GM20431 (cell line): ENCODE results near the gene CROCC2.
"Not testable (repeated sequence)": the region's sequence is repeated elsewhere in the genome, so short reads cannot be mapped to it uniquely, and the experiment has no call there.

ENCODE experiments used
- in situ Hi-C: fragments of 300-500 bp; cut with MseI, MboI; formaldehyde crosslinking; loops from one replicate; pipeline ENCODE4 v1.15.0; 2020; ENCODE audit warnings: low sequenced_read_pairs; ENCODE audit not compliant: unreplicated experiment

Gene CROCC2

GRCh38 chr2:240963065-240963867 is 57.1 kb downstream of the CROCC2 start:
- in situ Hi-C loops = no loop called here

GRCh38 chr2:240963868-240964703 is 58.0 kb downstream of the CROCC2 start:
- in situ Hi-C loops = no loop called here

GRCh38 chr2:240964704-240965295 is 58.7 kb downstream of the CROCC2 start:
- in situ Hi-C loops = no loop called here

GRCh38 chr2:240965296-240965904 is 59.3 kb downstream of the CROCC2 start:
- in situ Hi-C loops = no loop called here

- in situ Hi-C loops = no loop called here
Observed at GRCh38 chr2:240965905-240966456, 59.8 kb downstream of the CROCC2 start.

- in situ Hi-C loops = no loop called here
Observed at GRCh38 chr2:240966457-240966905, 60.3 kb downstream of the CROCC2 start.

GRCh38 chr2:240966906-240967680 is 61.0 kb downstream of the CROCC2 start:
- in situ Hi-C loops = no loop called here

GRCh38 chr2:240967681-240968621 is 61.8 kb downstream of the CROCC2 start:
- in situ Hi-C loops = no loop called here

- in situ Hi-C loops = no loop called here
Observed at GRCh38 chr2:240968731-240969624, 62.8 kb downstream of the CROCC2 start.

GRCh38 chr2:240970104-240970503 is 64.0 kb downstream of the CROCC2 start:
- in situ Hi-C loops = no loop called here

GRCh38 chr2:240970816-240971215 is 64.7 kb downstream of the CROCC2 start:
- in situ Hi-C loops = no loop called here

GRCh38 chr2:240972201-240972600 is 66.1 kb downstream of the CROCC2 start:
- in situ Hi-C loops = no loop called here

- in situ Hi-C loops = no loop called here
Observed at GRCh38 chr2:240972636-240973521, 66.7 kb downstream of the CROCC2 start.

- in situ Hi-C loops = no loop called here
Observed at GRCh38 chr2:240974771-240975572, 68.8 kb downstream of the CROCC2 start.

- in situ Hi-C loops = not testable (repeated sequence)
Observed at GRCh38 chr2:240975903-240976302, 69.8 kb downstream of the CROCC2 start.

- in situ Hi-C loops = no loop called here
Observed at GRCh38 chr2:240981280-240981679, 75.1 kb downstream of the CROCC2 start.
